ENCODE data around the gene FETUB.
"Not testable (repeated sequence)": the region's sequence is repeated elsewhere in the genome, so short reads cannot be mapped to it uniquely, and the experiment has no call there.

Gene FETUB

GRCh38 chr3:186683979-186684378 lies 43.8 kb downstream of the FETUB start:
- no peak for DNase-seq

- DNase-seq = not testable (repeated sequence)
These were observed 46.3 kb downstream of the FETUB start for GRCh38 chr3:186686475-186686874.

- DNase-seq = no peak
These were observed 47.0 kb downstream of the FETUB start for GRCh38 chr3:186687120-186687651.

- DNase-seq = not testable (repeated sequence)
These were observed 50.1 kb downstream of the FETUB start for GRCh38 chr3:186690304-186690703.

- DNase-seq = no peak
These were observed 51.5 kb downstream of the FETUB start for GRCh38 chr3:186691676-186692075.

GRCh38 chr3:186693843-186694242 lies 53.6 kb downstream of the FETUB start:
- no peak for DNase-seq

GRCh38 chr3:186694288-186695032 lies 54.3 kb downstream of the FETUB start:
- DNase-seq = no peak

GRCh38 chr3:186696522-186696921 lies 56.3 kb downstream of the FETUB start:
- no peak for DNase-seq

- no peak for DNase-seq
These were observed 57.3 kb downstream of the FETUB start for GRCh38 chr3:186697510-186697909.

GRCh38 chr3:186700267-186700666 lies 60.1 kb downstream of the FETUB start:
- DNase-seq = no peak

- not testable (repeated sequence) for DNase-seq
These were observed 62.3 kb downstream of the FETUB start for GRCh38 chr3:186702451-186702850.
